Right renal pelvis (tissue), 4 donors: Measurements from ENCODE around the gene CEACAM1. TPM values are rescaled to one million over a fixed set of nuclear protein-coding genes. Genes with fewer than 3 reads are reported as not detected.
"Not testable (repeated sequence)": the region's sequence is repeated elsewhere in the genome, so short reads cannot be mapped to it uniquely, and the experiment has no call there.

Experiments used
- DNase-seq, 4 donors: peaks; one replicate each; pipeline ENCODE4 v3.0.0-alpha.2; 2013; ENCODE audit warnings: low read depth in 4 of 4, low spot score in 3 of 4, missing footprints in 1 of 4
- polyA plus RNA-seq, 4 donors: library from polyadenylated mRNA; unstranded; fragments of 120-200 nt; gene quantifications; one replicate each; pipeline ENCODE4 v1.2.1, GENCODE V29; 2013; ENCODE audit not compliant: insufficient read length in 4 of 4

CEACAM1 gene
- polyA plus RNA-seq, 4 donors, result 9.6 to 18.1 (median 11.2) TPM

- no peak for DNase-seq
Observed at GRCh38 chr19:42515241-42515832, 12.9 kb downstream of the CEACAM1 start.

- DNase-seq, result no peak
Observed at GRCh38 chr19:42514449-42514848, 13.8 kb downstream of the CEACAM1 start.

- DNase-seq, result no peak
Observed at GRCh38 chr19:42512743-42513304, 15.5 kb downstream of the CEACAM1 start.

- DNase-seq, result no peak
Observed at GRCh38 chr19:42512130-42512636, 16.1 kb downstream of the CEACAM1 start.

- DNase-seq, result no peak
Observed at GRCh38 chr19:42511340-42511739, 16.9 kb downstream of the CEACAM1 start.

GRCh38 chr19:42508892-42509444, 19.3 kb downstream of the CEACAM1 start:
- DNase-seq, result no peak

GRCh38 chr19:42505066-42505465, 23.2 kb downstream of the CEACAM1 start:
- DNase-seq, result no peak

- DNase-seq, result no peak
Observed at GRCh38 chr19:42501733-42502132, 26.5 kb downstream of the CEACAM1 start.

- not testable (repeated sequence) for DNase-seq
Observed at GRCh38 chr19:42501243-42501642, 27.0 kb downstream of the CEACAM1 start.

- no peak for DNase-seq
Observed at GRCh38 chr19:42498169-42498757, 30.0 kb downstream of the CEACAM1 start.

GRCh38 chr19:42497492-42498168, 30.7 kb downstream of the CEACAM1 start:
- peak; percentile 29 to 56 (median 48) for DNase-seq

GRCh38 chr19:42496460-42497133, 31.7 kb downstream of the CEACAM1 start:
- no peak for DNase-seq

GRCh38 chr19:42495663-42496062, 32.6 kb downstream of the CEACAM1 start:
- no peak for DNase-seq

GRCh38 chr19:42494321-42494720, 34.0 kb downstream of the CEACAM1 start:
- no peak for DNase-seq

GRCh38 chr19:42488783-42489521, 39.3 kb downstream of the CEACAM1 start:
- DNase-seq, result no peak

GRCh38 chr19:42487798-42488178, 40.5 kb downstream of the CEACAM1 start:
- no peak for DNase-seq

- DNase-seq, result no peak
Observed at GRCh38 chr19:42487032-42487797, 41.1 kb downstream of the CEACAM1 start.

- DNase-seq, result not testable (repeated sequence)
Observed at GRCh38 chr19:42485036-42485435, 43.2 kb downstream of the CEACAM1 start.
